Peyer's patch (tissue), 4 donors: ENCODE measurements around the gene SDHA. TPM values are rescaled to one million over a fixed set of nuclear protein-coding genes. Genes with fewer than 3 reads are reported as not detected.

Experiments used
- DNase-seq, 3 donors: peaks; one replicate each; pipeline ENCODE4 v3.0.0-alpha.2; 2017 to 2019
- H3K27ac ChIP-seq, 4 donors: fragments of 200-600 bp; sonication (generic); one replicate each; pipeline ENCODE4 v1.5.1; 2016 to 2019
- H3K27me3 ChIP-seq, 2 donors: fragments of 200-600 bp; sonication (generic); one replicate each; pipeline ENCODE4 v1.5.1; 2019
- H3K36me3 ChIP-seq, 3 donors: fragments of 200-600 bp; sonication (generic); one replicate each; pipeline ENCODE4 v1.5.1; 2016 to 2019
- H3K4me1 ChIP-seq, 4 donors: fragments of 200-600 bp; sonication (generic); one replicate each; pipeline ENCODE4 v1.5.1; 2016 to 2019
- H3K4me3 ChIP-seq, 4 donors: fragments of 200-600 bp; sonication (generic); 1 replicate in 3 of 4; 2 replicates in 1 of 4; pipeline ENCODE4 v1.5.1; 2016 to 2019; ENCODE audit warnings: mild to moderate bottlenecking in 1 of 4
- H3K9me3 ChIP-seq, 4 donors: fragments of 200-600 bp; sonication (generic); one replicate each; pipeline ENCODE4 v1.5.1; 2016 to 2019; ENCODE audit warnings: mild to moderate bottlenecking in 1 of 4
- CTCF ChIP-seq, 6 experiments: fragments of 450-650 bp in 4 of 6; fragments of 200-600 bp in 2 of 6; sonication (generic) in 1 of 6; IDR thresholded peaks; one replicate each; pipeline ENCODE4 v1.5.1; 2017 to 2019; ENCODE audit warnings: antibody characterized with exemption in 6 of 6, mild to moderate bottlenecking in 3 of 6, moderate library complexity in 1 of 6
- POLR2A ChIP-seq, 2 donors: fragments of 450-650 bp; IDR thresholded peaks; one replicate each; pipeline ENCODE4 v1.5.1; 2017; ENCODE audit warnings: antibody characterized with exemption in 2 of 2, mild to moderate bottlenecking in 2 of 2, moderate library complexity in 2 of 2
- total RNA-seq, 4 donors: library from RNA; depleted of rRNA; stranded (reverse); fragments of >200 nt; gene quantifications; one replicate each; pipeline ENCODE4 v1.1.0, GENCODE V29; 2016

Gene SDHA
- total RNA-seq, 4 donors from 2014 or later = 94.9 to 253 (median 207) TPM

GRCh38 chr5:172421-172820 lies 45.7 kb upstream of the SDHA start:
- Histone ChIP-seq H3K4me1 (no peaks in the 10 kb centered on the region), H3K27ac (no peak overlapping the region), H3K36me3 (no peaks in the 10 kb centered on the region), H3K9me3 (no peaks in the 10 kb centered on the region), H3K4me3 (no peak overlapping the region), H3K27me3 (no peaks in the 10 kb centered on the region)
- DNase-seq = no peak
- TF ChIP-seq POLR2A (IDR thresholded peaks at IDR 0.05) = no peak
- no peak for TF ChIP-seq CTCF (IDR thresholded peaks at IDR 0.05)

DNA sequence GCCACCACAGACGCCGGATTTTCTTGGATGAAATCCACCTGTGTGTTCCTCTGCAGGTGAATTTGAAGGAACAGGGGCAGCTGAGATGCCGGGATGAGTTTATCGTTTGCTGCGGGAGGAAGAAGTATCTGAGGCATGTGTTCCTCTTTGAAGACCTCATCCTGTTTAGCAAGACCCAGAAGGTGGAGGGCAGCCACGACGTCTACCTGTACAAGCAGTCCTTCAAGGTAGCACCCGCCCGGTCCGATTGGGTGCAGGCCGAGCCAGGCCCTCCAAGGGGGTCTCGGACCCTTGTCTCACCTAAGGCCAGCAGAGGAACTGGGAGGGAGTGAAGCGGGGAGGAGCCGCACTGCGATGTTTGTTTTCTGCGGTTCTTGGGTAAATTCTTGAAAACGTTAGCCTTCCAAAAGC lies 45.3 kb upstream of the SDHA start:
- peak in 2 of 3 donors; percentile 10 to 38 for DNase-seq
- Histone ChIP-seq H3K9me3 (no peaks in the 10 kb centered on the region), H3K36me3 (no peaks in the 10 kb centered on the region), H3K27ac (no peak overlapping the region), H3K4me3 (no peak overlapping the region), H3K27me3 (no peaks in the 10 kb centered on the region), H3K4me1 (no peaks in the 10 kb centered on the region)
- TF ChIP-seq CTCF (IDR thresholded peaks at IDR 0.05) (no peak), POLR2A (IDR thresholded peaks at IDR 0.05) (no peak)

DNA sequence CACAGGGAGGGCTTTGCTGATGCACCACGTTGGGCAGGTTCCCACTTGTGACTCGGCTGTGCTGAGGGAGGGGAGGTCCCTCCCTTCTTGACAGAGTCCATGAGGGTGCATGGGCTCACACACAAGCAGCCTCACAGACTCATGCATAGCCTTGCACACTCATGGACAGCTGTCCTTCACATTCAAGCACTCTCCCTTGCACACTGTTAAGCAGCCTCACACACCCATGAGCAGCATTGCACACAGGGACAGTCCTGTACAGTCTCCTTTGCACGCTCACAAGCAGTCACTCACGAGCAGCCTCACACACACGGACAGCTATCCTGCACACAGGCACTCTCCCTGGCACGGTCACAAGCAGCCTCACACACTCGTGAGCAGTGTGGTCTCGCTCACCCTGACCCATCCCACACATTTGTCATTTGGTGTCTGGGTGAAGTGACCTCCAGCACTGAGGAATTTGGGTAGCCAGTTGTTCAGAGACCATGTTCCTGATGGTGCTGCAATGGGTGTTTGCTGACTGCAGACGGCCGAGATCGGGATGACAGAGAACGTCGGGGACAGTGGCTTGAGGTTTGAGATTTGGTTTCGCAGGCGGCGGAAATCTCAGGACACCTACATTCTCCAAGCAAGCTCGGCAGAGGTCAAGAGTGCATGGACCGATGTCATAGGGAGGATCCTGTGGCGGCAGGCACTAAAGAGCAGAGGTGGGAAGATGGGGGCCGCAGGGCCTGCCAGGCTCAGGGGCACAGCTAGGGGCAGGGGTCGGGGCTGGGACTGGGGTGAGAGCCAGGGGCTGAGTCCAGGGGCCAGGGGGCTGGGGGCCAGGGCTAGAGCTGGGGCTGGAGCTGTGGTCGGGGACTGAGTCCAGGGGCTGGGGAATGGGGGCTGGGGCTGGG lies 44.5 kb upstream of the SDHA start:
- TF ChIP-seq CTCF (IDR thresholded peaks at IDR 0.05) = no peak
- no peak for TF ChIP-seq POLR2A (IDR thresholded peaks at IDR 0.05)
- no peak overlapping the region for H3K27ac ChIP-seq
- no peaks in the 10 kb centered on the region for H3K27me3 ChIP-seq
- no peaks in the 10 kb centered on the region for H3K4me1 ChIP-seq
- no peaks in the 10 kb centered on the region for H3K36me3 ChIP-seq
- H3K9me3 ChIP-seq = no peaks in the 10 kb centered on the region
- no peak overlapping the region for H3K4me3 ChIP-seq
- peak in 2 of 3 donors; percentile 26 to 29 for DNase-seq

GRCh38 chr5:174291-174600 lies 43.9 kb upstream of the SDHA start:
- Histone ChIP-seq H3K27ac (no peak overlapping the region), H3K9me3 (no peaks in the 10 kb centered on the region), H3K4me3 (no peak overlapping the region), H3K27me3 (no peaks in the 10 kb centered on the region), H3K36me3 (no peaks in the 10 kb centered on the region), H3K4me1 (no peaks in the 10 kb centered on the region)
- no peak for TF ChIP-seq POLR2A (IDR thresholded peaks at IDR 0.05)
- no peak for TF ChIP-seq CTCF (IDR thresholded peaks at IDR 0.05)
- DNase-seq = peak in 1 of 3 donors; percentile 10

DNA sequence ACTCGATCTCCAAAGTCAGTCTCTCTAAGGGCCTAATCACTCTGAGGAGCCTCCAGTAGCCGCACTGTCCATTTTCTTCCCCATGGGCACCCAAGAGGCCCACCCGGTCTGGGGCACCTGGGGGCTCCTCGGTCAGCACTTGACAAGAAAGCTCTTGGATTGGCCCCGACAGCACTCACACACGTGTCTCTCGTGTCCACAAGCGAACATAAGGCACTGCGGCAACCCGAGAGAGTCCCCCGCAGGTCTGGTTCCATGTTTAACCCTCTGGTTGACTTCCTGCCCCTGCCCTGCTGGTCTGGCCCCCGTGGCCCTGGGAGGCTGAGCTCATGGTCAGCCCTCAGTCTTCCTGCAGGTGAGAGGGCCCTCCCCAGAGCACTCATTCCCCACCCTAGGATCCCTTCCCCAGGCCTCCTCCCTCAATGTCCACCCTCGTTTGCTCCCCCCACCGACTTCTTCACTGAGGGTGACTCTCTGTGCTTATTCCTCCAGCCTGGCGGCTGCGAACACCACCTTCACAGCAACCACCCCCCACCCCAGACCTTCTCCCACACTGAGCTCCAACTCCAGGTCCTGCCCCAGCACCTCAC lies 43.1 kb upstream of the SDHA start:
- DNase-seq = no peak
- no peaks in the 10 kb centered on the region for H3K36me3 ChIP-seq
- H3K27ac ChIP-seq = no peak overlapping the region
- TF ChIP-seq POLR2A (IDR thresholded peaks at IDR 0.05) (no peak), CTCF (IDR thresholded peaks at IDR 0.05) (no peak)
- H3K27me3 ChIP-seq = no peaks in the 10 kb centered on the region
- no peaks in the 10 kb centered on the region for H3K9me3 ChIP-seq
- no peaks in the 10 kb centered on the region for H3K4me1 ChIP-seq
- no peak overlapping the region for H3K4me3 ChIP-seq
